VCaP (cell line): ENCODE results near the gene NAGA.
"Not testable (repeated sequence)": the region's sequence is repeated elsewhere in the genome, so short reads cannot be mapped to it uniquely, and the experiment has no call there.

Source experiments
- H3K27ac ChIP-seq: fragments of 450-650 bp; 2 replicates; pipeline ENCODE4 v1.5.1; 2017
- CTCF ChIP-seq: fragments of 450-650 bp; conservative IDR thresholded peaks from 2 replicates; pipeline ENCODE4 v1.5.1; 2017; ENCODE audit warnings: mild to moderate bottlenecking, moderate library complexity

NAGA gene

GRCh38 chr22:42070517-42071422 lies at the start of gene NAGA:
Gene NAGA, minus strand, starts transcription at chr22:42070812. Its CDS starts 515 bp downstream, at chr22:42070297.
- H3K27ac ChIP-seq: peak within 1 kb of the TSS; percentile 83
- TF ChIP-seq CTCF: no peak

- H3K27ac ChIP-seq: no peak overlapping the region
- TF ChIP-seq CTCF: no peak
Measured at GRCh38 chr22:42116848-42117424, 46.3 kb upstream of the NAGA start.

GRCh38 chr22:42115420-42115830 lies 44.8 kb upstream of the NAGA start:
- not testable (repeated sequence) for H3K27ac ChIP-seq

- H3K27ac ChIP-seq: no peak overlapping the region
- peak; percentile 37 for TF ChIP-seq CTCF
Measured at GRCh38 chr22:42114721-42115120, 44.1 kb upstream of the NAGA start.

GRCh38 chr22:42112793-42113192 lies 42.2 kb upstream of the NAGA start:
- TF ChIP-seq CTCF: peak; percentile 44

GRCh38 chr22:42111798-42112197 lies 41.2 kb upstream of the NAGA start:
- TF ChIP-seq CTCF: no peak
- H3K27ac ChIP-seq: no peak overlapping the region

More at GRCh38 chr22:42112793-42113192, 42.2 kb upstream of the NAGA start:
- H3K27ac ChIP-seq: not testable (repeated sequence)

GRCh38 chr22:42108848-42109247 lies 38.2 kb upstream of the NAGA start:
- no peak overlapping the region for H3K27ac ChIP-seq
- TF ChIP-seq CTCF: no peak

- not testable (repeated sequence) for H3K27ac ChIP-seq
Measured at GRCh38 chr22:42104332-42104860, 33.8 kb upstream of the NAGA start.
